Thoracic aorta (tissue), 2 donors: ENCODE measurements around the gene RNF222. TPM values are rescaled to one million over a fixed set of nuclear protein-coding genes. Genes with fewer than 3 reads are reported as not detected.

Experiments
- ATAC-seq: fragments of 150-250 bp; one replicate; pipeline ENCODE4 v1.8.0; 2017; ENCODE audit warnings: low read depth; ENCODE audit not compliant: insufficient number of reproducible peaks, low FRiP score
- DNase-seq: peaks from one replicate; pipeline ENCODE4 v3.0.0-alpha.2; 2020; ENCODE audit warnings: low spot score
- H3K27ac ChIP-seq, 2 donors: fragments of 200-600 bp; sonication (generic); 1 replicate in 1 of 2; 2 replicates in 1 of 2; pipeline ENCODE4 v1.5.1; 2016; ENCODE audit warnings: mild to moderate bottlenecking in 2 of 2, moderate library complexity in 2 of 2
- H3K27me3 ChIP-seq: fragments of 200-600 bp; sonication (generic); replicated peaks from 2 replicates; pipeline ENCODE4 v1.6.0; 2016; ENCODE audit warnings: mild to moderate bottlenecking; ENCODE audit not compliant: insufficient read depth
- H3K36me3 ChIP-seq: fragments of 200-600 bp; sonication (generic); one replicate; pipeline ENCODE4 v1.5.1; 2016
- H3K4me1 ChIP-seq, 2 donors: fragments of 200-600 bp; sonication (generic); 1 replicate in 1 of 2; 2 replicates in 1 of 2; pipeline versions ENCODE4 v1.5.1 to v1.6.0; 2016; ENCODE audit warnings: low read depth in 2 of 2, mild to moderate bottlenecking in 1 of 2; ENCODE audit not compliant: control insufficient read depth in 1 of 2
- H3K4me3 ChIP-seq: fragments of 200-600 bp; sonication (generic); 2 replicates; pipeline ENCODE4 v1.5.1; 2016; ENCODE audit warnings: mild to moderate bottlenecking
- H3K9me3 ChIP-seq: fragments of 200-600 bp; sonication (generic); 2 replicates; pipeline ENCODE4 v1.5.1; 2016
- CTCF ChIP-seq: fragments of 200-600 bp; sonication (generic); IDR thresholded peaks from one replicate; pipeline ENCODE4 v1.5.1; 2019; ENCODE audit warnings: antibody characterized with exemption
- total RNA-seq, 2 donors: library from RNA; depleted of rRNA; stranded (reverse); fragments of >200 nt; gene quantifications; one replicate each; pipeline versions ENCODE4 v1.1.0 to v1.2.3, GENCODE V29; 2016

RNF222 gene
- total RNA-seq, 2 donors from 2014 or later = 0.56 TPM; not detected in 1

GRCh38 chr17:8393470-8394231 is 4.0 kb downstream of the RNF222 start:
- Histone ChIP-seq H3K27me3 (no peaks in the 10 kb centered on the region), H3K27ac (no peak overlapping the region), H3K9me3 (no peaks in the 10 kb centered on the region), H3K4me3 (no peak overlapping the region), H3K36me3 (no peaks in the 10 kb centered on the region), H3K4me1 (no peaks in the 10 kb centered on the region)
- no peak for ATAC-seq
- DNase-seq = no peak
- no peak for TF ChIP-seq CTCF

- no peak for ATAC-seq
Measured at GRCh38 chr17:8392674-8393469, 4.8 kb downstream of the RNF222 start.

GRCh38 chr17:8392274-8392673 is 5.4 kb downstream of the RNF222 start:
- ATAC-seq = no peak
- no peaks in the 10 kb centered on the region for H3K4me1 ChIP-seq
- DNase-seq = no peak

More at GRCh38 chr17:8392674-8393469, 4.8 kb downstream of the RNF222 start:
- Histone ChIP-seq H3K36me3 (no peaks in the 10 kb centered on the region), H3K9me3 (no peaks in the 10 kb centered on the region), H3K4me3 (no peak overlapping the region), H3K4me1 (no peaks in the 10 kb centered on the region), H3K27me3 (no peaks in the 10 kb centered on the region), H3K27ac (no peak overlapping the region)
- no peak for DNase-seq
- no peak for TF ChIP-seq CTCF

GRCh38 chr17:8391711-8392110 is 5.9 kb downstream of the RNF222 start:
- DNase-seq = no peak
- H3K27ac ChIP-seq = no peak overlapping the region
- H3K36me3 ChIP-seq = no peaks in the 10 kb centered on the region
- no peak for TF ChIP-seq CTCF
- no peak for ATAC-seq
- no peaks in the 10 kb centered on the region for H3K27me3 ChIP-seq
- H3K4me3 ChIP-seq = no peak overlapping the region
- H3K4me1 ChIP-seq = no peaks in the 10 kb centered on the region
- H3K9me3 ChIP-seq = no peaks in the 10 kb centered on the region

More at GRCh38 chr17:8392274-8392673, 5.4 kb downstream of the RNF222 start:
- no peaks in the 10 kb centered on the region for H3K9me3 ChIP-seq
- H3K36me3 ChIP-seq = no peaks in the 10 kb centered on the region
- H3K27ac ChIP-seq = no peak overlapping the region
- no peaks in the 10 kb centered on the region for H3K27me3 ChIP-seq
- no peak for TF ChIP-seq CTCF
- no peak overlapping the region for H3K4me3 ChIP-seq

- no peak for ATAC-seq
Measured at GRCh38 chr17:8387914-8388651, 9.5 kb downstream of the RNF222 start.

More at GRCh38 chr17:8387914-8388651, 9.5 kb downstream of the RNF222 start:
- H3K27ac ChIP-seq = no peak overlapping the region
- no peak for DNase-seq
- no peaks in the 10 kb centered on the region for H3K36me3 ChIP-seq
- H3K4me1 ChIP-seq = peaks cover 4 to 17% of the 10 kb centered on the region in 2 donors
- no peaks in the 10 kb centered on the region for H3K27me3 ChIP-seq
- TF ChIP-seq CTCF = no peak
- no peak overlapping the region for H3K4me3 ChIP-seq
- H3K9me3 ChIP-seq = no peaks in the 10 kb centered on the region
